COLO829 (cell line): ENCODE results near the gene MSRB1.
"Not testable (repeated sequence)": the region's sequence is repeated elsewhere in the genome, so short reads cannot be mapped to it uniquely, and the experiment has no call there.

ENCODE experiments used
- DNase-seq: peaks from one replicate; pipeline ENCODE4 v3.0.0; 2012; ENCODE audit warnings: low spot score

The MSRB1 gene

GRCh38 chr16:1915732-1916639 lies 27.0 kb downstream of the MSRB1 start:
- no peak for DNase-seq

GRCh38 chr16:1914988-1915387 lies 28.0 kb downstream of the MSRB1 start:
- DNase-seq: no peak

GRCh38 chr16:1914084-1914608 lies 28.9 kb downstream of the MSRB1 start:
- DNase-seq: no peak

GRCh38 chr16:1913327-1914083 lies 29.5 kb downstream of the MSRB1 start:
- DNase-seq: no peak

GRCh38 chr16:1912215-1912543 lies 30.8 kb downstream of the MSRB1 start:
- DNase-seq: no peak

GRCh38 chr16:1911467-1912214 lies 31.4 kb downstream of the MSRB1 start:
- no peak for DNase-seq

GRCh38 chr16:1909561-1910231 lies 33.3 kb downstream of the MSRB1 start:
- DNase-seq: no peak

GRCh38 chr16:1908983-1909382 lies 34.0 kb downstream of the MSRB1 start:
- DNase-seq: no peak

GRCh38 chr16:1908184-1908583 lies 34.8 kb downstream of the MSRB1 start:
- no peak for DNase-seq

- DNase-seq: no peak
Observed at GRCh38 chr16:1907226-1907860, 35.7 kb downstream of the MSRB1 start.

- no peak for DNase-seq
Observed at GRCh38 chr16:1906846-1907165, 36.2 kb downstream of the MSRB1 start.

- DNase-seq: no peak
Observed at GRCh38 chr16:1906055-1906845, 36.7 kb downstream of the MSRB1 start.

- DNase-seq: no peak
Observed at GRCh38 chr16:1903845-1904840, 38.9 kb downstream of the MSRB1 start.

GRCh38 chr16:1903220-1903574 lies 39.8 kb downstream of the MSRB1 start:
- DNase-seq: no peak

GRCh38 chr16:1902547-1903219 lies 40.3 kb downstream of the MSRB1 start:
- no peak for DNase-seq

GRCh38 chr16:1900452-1900774 lies 42.6 kb downstream of the MSRB1 start:
- no peak for DNase-seq

- no peak for DNase-seq
Observed at GRCh38 chr16:1899641-1900451, 43.2 kb downstream of the MSRB1 start.

- DNase-seq: not testable (repeated sequence)
Observed at GRCh38 chr16:1897692-1898091, 45.3 kb downstream of the MSRB1 start.
